Measurements from ENCODE around the gene HAUS8.

- TF ChIP-seq LARP7 (IDR thresholded peaks at IDR 0.05) (no peak), ATF4 (CRISPR knock-in tag; IDR thresholded peaks at IDR 0.05) (no peak), TRIM24 (IDR thresholded peaks at IDR 0.05) (no peak), FOS (IDR thresholded peaks at IDR 0.05; ENCODE audit: extremely low read depth, insufficient read length) (no peak)
Measured at GRCh38 chr19:17022738-17023137, 52.5 kb downstream of the HAUS8 start.
